ENCODE results near the gene GMNN.

DNA sequence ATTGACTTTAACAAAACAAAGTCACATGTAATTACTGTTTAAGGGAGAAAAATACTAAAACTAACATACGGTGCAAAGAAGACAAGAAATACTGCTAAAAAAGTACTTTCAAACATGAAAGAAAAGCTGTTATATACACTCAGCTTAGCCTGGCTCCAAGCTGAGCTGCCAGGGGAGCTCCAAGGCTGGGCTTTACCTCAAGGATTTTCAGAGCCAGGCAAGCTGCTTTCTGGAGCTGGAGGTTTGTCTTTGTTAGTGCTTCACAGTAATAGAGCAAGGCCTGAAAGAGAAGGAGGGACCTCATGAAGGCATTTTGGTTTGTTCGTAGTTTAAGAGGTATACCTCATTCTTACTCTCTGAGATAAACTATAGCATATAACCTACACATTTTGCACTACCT is 43.6 kb downstream of the GMNN start:
- TF ChIP-seq FOXP1 (CRISPR knock-in tag; IDR thresholded peaks at IDR 0.05; ENCODE audit: borderline replicate concordance) (no peak), CTCF (IDR thresholded peaks at IDR 0.05) (no peak), JUN (CRISPR knock-in tag; IDR thresholded peaks at IDR 0.05) (no peak), ZBTB43 (CRISPR knock-in tag; IDR thresholded peaks at IDR 0.05) (no peak), ZNF512 (CRISPR knock-in tag; IDR thresholded peaks at IDR 0.05; ENCODE audit: borderline replicate concordance) (no peak), FOXK1 (CRISPR knock-in tag; IDR thresholded peaks at IDR 0.05) (no peak), MYBL2 (CRISPR knock-in tag; IDR thresholded peaks at IDR 0.05) (no peak)
- TF ChIP-seq, protein P1, sequence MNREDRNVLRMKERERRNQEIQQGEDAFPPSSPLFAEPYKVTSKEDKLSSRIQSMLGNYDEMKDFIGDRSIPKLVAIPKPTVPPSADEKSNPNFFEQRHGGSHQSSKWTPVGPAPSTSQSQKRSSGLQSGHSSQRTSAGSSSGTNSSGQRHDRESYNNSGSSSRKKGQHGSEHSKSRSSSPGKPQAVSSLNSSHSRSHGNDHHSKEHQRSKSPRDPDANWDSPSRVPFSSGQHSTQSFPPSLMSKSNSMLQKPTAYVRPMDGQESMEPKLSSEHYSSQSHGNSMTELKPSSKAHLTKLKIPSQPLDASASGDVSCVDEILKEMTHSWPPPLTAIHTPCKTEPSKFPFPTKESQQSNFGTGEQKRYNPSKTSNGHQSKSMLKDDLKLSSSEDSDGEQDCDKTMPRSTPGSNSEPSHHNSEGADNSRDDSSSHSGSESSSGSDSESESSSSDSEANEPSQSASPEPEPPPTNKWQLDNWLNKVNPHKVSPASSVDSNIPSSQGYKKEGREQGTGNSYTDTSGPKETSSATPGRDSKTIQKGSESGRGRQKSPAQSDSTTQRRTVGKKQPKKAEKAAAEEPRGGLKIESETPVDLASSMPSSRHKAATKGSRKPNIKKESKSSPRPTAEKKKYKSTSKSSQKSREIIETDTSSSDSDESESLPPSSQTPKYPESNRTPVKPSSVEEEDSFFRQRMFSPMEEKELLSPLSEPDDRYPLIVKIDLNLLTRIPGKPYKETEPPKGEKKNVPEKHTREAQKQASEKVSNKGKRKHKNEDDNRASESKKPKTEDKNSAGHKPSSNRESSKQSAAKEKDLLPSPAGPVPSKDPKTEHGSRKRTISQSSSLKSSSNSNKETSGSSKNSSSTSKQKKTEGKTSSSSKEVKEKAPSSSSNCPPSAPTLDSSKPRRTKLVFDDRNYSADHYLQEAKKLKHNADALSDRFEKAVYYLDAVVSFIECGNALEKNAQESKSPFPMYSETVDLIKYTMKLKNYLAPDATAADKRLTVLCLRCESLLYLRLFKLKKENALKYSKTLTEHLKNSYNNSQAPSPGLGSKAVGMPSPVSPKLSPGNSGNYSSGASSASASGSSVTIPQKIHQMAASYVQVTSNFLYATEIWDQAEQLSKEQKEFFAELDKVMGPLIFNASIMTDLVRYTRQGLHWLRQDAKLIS (CRISPR knock-in tag; IDR thresholded peaks at IDR 0.05; ENCODE audit: borderline replicate concordance): no peak
- TF ChIP-seq, protein P2, sequence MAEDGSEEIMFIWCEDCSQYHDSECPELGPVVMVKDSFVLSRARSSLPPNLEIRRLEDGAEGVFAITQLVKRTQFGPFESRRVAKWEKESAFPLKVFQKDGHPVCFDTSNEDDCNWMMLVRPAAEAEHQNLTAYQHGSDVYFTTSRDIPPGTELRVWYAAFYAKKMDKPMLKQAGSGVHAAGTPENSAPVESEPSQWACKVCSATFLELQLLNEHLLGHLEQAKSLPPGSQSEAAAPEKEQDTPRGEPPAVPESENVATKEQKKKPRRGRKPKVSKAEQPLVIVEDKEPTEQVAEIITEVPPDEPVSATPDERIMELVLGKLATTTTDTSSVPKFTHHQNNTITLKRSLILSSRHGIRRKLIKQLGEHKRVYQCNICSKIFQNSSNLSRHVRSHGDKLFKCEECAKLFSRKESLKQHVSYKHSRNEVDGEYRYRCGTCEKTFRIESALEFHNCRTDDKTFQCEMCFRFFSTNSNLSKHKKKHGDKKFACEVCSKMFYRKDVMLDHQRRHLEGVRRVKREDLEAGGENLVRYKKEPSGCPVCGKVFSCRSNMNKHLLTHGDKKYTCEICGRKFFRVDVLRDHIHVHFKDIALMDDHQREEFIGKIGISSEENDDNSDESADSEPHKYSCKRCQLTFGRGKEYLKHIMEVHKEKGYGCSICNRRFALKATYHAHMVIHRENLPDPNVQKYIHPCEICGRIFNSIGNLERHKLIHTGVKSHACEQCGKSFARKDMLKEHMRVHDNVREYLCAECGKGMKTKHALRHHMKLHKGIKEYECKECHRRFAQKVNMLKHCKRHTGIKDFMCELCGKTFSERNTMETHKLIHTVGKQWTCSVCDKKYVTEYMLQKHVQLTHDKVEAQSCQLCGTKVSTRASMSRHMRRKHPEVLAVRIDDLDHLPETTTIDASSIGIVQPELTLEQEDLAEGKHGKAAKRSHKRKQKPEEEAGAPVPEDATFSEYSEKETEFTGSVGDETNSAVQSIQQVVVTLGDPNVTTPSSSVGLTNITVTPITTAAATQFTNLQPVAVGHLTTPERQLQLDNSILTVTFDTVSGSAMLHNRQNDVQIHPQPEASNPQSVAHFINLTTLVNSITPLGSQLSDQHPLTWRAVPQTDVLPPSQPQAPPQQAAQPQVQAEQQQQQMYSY (CRISPR knock-in tag; IDR thresholded peaks at IDR 0.05): no peak
- TF ChIP-seq, protein P3, sequence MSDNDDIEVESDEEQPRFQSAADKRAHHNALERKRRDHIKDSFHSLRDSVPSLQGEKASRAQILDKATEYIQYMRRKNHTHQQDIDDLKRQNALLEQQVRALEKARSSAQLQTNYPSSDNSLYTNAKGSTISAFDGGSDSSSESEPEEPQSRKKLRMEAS (CRISPR knock-in tag; IDR thresholded peaks at IDR 0.05): no peak
- TF ChIP-seq, protein P4, sequence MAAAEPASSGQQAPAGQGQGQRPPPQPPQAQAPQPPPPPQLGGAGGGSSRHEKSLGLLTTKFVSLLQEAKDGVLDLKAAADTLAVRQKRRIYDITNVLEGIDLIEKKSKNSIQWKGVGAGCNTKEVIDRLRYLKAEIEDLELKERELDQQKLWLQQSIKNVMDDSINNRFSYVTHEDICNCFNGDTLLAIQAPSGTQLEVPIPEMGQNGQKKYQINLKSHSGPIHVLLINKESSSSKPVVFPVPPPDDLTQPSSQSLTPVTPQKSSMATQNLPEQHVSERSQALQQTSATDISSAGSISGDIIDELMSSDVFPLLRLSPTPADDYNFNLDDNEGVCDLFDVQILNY (CRISPR knock-in tag; IDR thresholded peaks at IDR 0.05): no peak
